ENCODE data around the gene GSK3A.

GRCh38 chr19:42203700-42204099, 38.7 kb downstream of the GSK3A start:
- TF ChIP-seq, protein P1, sequence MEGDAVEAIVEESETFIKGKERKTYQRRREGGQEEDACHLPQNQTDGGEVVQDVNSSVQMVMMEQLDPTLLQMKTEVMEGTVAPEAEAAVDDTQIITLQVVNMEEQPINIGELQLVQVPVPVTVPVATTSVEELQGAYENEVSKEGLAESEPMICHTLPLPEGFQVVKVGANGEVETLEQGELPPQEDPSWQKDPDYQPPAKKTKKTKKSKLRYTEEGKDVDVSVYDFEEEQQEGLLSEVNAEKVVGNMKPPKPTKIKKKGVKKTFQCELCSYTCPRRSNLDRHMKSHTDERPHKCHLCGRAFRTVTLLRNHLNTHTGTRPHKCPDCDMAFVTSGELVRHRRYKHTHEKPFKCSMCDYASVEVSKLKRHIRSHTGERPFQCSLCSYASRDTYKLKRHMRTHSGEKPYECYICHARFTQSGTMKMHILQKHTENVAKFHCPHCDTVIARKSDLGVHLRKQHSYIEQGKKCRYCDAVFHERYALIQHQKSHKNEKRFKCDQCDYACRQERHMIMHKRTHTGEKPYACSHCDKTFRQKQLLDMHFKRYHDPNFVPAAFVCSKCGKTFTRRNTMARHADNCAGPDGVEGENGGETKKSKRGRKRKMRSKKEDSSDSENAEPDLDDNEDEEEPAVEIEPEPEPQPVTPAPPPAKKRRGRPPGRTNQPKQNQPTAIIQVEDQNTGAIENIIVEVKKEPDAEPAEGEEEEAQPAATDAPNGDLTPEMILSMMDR (IDR thresholded peaks at IDR 0.05 in 8 of 11, conservative IDR thresholded peaks at IDR 0.05 in 3 of 11) = no peak
- no peak for TF ChIP-seq POLR2A (IDR thresholded peaks at IDR 0.05)
- peak in 2 of 3 donors; percentile 28 to 30 for TF ChIP-seq POLR2AphosphoS5 (IDR thresholded peaks at IDR 0.05)
